ENCODE measurements around the gene ASL.
"Not testable (repeated sequence)": the region's sequence is repeated elsewhere in the genome, so short reads cannot be mapped to it uniquely, and the experiment has no call there.

The ASL gene

DNA sequence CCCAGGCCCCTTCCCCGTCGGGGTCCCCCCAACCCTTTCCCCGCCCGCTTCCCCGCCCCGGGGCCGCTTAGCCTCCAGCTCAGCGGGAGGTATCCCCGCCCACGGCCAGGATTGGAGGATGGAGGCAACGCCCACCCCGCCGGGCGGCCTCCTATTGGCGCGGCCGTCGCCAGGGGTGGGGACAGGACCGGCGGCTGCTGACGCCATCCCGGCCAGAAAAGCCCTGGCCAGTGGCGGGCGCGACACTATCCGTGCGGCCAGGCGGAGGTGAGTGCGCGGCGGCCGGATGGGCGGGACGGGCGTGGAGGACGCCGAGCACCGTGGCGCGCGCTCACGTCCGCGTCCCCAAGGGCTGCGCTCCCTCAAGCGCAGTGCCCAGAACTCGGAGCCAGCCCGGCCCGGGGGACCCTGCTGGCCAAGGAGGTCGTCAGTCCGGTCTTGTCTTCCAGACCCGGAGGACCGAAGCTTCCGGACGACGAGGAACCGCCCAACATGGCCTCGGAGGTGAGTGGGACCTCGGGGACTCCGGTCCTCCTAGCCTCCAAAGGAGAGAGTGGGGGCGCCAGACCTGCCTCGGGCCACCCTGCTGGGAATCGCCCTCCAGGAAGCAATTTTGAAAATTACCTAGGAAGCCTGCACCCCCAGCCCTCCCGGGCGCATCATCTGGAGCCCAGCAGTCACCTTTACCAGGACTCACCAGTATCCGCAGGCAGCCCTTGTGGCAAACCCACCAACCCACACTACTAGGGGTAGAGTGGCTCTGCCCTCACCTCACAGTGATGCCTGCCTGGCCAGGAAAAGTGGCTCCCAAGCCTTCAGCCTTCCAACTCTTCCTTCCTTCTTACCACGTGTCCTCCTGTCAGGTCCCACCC is at the start of gene ASL:
Gene ASL (plus strand): TSS at position 230 of the 872 bp plus-strand sequence. CDS start 263 bp downstream, at position 493.
- H3K36me3 ChIP-seq (ENCODE audit: control insufficient read depth, insufficient read depth, low read length): no peaks in the 10 kb centered on the region
- no peak within 1 kb of the TSS for H3K27ac ChIP-seq (ENCODE audit: low read depth, low read length)
- H3K27me3 ChIP-seq (ENCODE audit: control insufficient read depth, insufficient read depth, low read length): no peaks in the 10 kb centered on the region
- H3K4me1 ChIP-seq (ENCODE audit: control insufficient read depth, insufficient read depth, low read length): no peaks in the 10 kb centered on the region
- H3K9ac ChIP-seq (ENCODE audit: low read length): peak within 1 kb of the TSS; percentile 42
- H3K4me3 ChIP-seq (ENCODE audit: low read length): peak within 1 kb of the TSS; percentile 84

- H3K27ac ChIP-seq (ENCODE audit: low read depth, low read length); H3K27me3 ChIP-seq (ENCODE audit: control insufficient read depth, insufficient read depth, low read length); H3K36me3 ChIP-seq (ENCODE audit: control insufficient read depth, insufficient read depth, low read length); H3K4me3 ChIP-seq (ENCODE audit: low read length); H3K9ac ChIP-seq (ENCODE audit: low read length); H3K4me1 ChIP-seq (ENCODE audit: control insufficient read depth, insufficient read depth, low read length): not testable (repeated sequence)
Observed at GRCh38 chr7:66028342-66028741, 47.3 kb upstream of the ASL start.

DNA sequence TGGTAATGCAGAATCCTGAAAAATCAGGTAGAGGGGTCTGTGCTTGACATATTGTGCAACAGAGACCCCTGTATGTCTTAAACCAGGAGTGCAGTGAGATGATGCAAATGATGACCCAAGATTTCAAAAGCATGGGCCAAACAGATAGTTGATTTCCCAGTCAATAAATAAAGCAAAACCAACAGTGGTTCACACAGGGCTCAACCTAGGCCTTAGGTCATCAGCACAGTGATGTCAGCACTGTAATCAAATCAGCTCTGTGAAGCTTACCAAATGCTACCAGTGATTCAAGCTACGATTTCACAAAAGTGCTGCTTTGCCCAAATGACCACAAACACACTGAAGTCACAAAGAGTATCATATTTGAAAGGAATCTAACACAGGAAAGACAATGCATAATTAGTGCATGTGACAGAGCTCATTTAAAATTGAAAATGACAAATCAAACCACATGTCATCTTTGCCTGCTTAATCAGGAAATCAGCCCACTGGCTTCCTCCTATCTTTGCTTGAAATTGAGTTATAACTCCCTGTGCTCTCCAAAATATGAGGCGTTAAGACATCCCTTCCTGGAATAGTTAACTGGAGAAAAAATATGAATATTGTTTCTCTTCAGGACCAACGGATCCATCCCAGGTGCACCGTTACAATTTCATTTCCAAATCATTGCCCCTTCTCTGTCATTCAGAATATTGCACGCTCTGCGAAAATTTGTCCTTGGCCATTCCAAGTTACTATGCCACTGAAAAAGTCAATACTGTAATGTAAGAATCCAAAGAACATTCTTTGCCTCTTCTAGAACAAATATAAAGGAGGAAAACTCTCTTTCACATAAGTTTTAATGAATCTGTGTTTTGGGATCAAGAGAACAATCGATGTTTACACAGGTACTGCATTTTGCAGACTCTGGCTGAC is 41.9 kb upstream of the ASL start:
- H3K27ac ChIP-seq (ENCODE audit: low read depth, low read length): no peak overlapping the region
- H3K4me1 ChIP-seq (ENCODE audit: control insufficient read depth, insufficient read depth, low read length): no peaks in the 10 kb centered on the region
- no peak overlapping the region for H3K4me3 ChIP-seq (ENCODE audit: low read length)
- H3K27me3 ChIP-seq (ENCODE audit: control insufficient read depth, insufficient read depth, low read length): no peaks in the 10 kb centered on the region
- no peaks in the 10 kb centered on the region for H3K36me3 ChIP-seq (ENCODE audit: control insufficient read depth, insufficient read depth, low read length)
- H3K9ac ChIP-seq (ENCODE audit: low read length): no peak overlapping the region

DNA sequence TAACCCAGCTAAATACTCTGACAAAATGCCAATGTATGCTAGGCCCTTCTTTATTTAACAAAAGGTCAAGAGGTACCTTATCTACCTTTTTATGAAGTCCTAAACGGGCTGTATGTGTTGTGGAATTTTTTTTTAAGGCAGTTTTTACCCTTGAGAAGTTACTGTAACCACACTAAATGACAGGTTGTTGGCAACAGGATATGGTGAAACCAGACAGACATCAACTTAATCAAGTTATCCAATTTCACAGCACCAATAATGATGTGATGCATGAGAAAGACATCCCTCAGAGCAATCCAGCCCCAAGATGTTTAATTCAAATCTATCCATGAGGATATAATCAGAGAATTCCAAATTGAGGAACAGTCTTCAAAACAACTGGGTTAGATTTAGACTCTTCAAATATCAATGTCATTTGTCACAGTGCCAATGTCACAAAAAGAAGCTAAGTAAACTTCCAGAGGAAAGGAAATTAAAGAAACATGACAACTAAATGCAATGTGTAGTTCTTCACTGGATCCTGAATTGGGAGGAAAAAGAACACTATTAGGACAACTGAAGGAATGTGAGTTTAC is 41.1 kb upstream of the ASL start:
- H3K4me1 ChIP-seq (ENCODE audit: control insufficient read depth, insufficient read depth, low read length); H3K36me3 ChIP-seq (ENCODE audit: control insufficient read depth, insufficient read depth, low read length); H3K27me3 ChIP-seq (ENCODE audit: control insufficient read depth, insufficient read depth, low read length); H3K9ac ChIP-seq (ENCODE audit: low read length); H3K27ac ChIP-seq (ENCODE audit: low read depth, low read length); H3K4me3 ChIP-seq (ENCODE audit: low read length): not testable (repeated sequence)

- Histone ChIP-seq H3K9ac (ENCODE audit: low read length) (no peak overlapping the region), H3K36me3 (ENCODE audit: control insufficient read depth, insufficient read depth, low read length) (no peaks in the 10 kb centered on the region), H3K4me3 (ENCODE audit: low read length) (no peak overlapping the region), H3K27me3 (ENCODE audit: control insufficient read depth, insufficient read depth, low read length) (no peaks in the 10 kb centered on the region), H3K4me1 (ENCODE audit: control insufficient read depth, insufficient read depth, low read length) (no peaks in the 10 kb centered on the region), H3K27ac (ENCODE audit: low read depth, low read length) (no peak overlapping the region)
Observed at GRCh38 chr7:66036382-66036781, 39.2 kb upstream of the ASL start.

DNA sequence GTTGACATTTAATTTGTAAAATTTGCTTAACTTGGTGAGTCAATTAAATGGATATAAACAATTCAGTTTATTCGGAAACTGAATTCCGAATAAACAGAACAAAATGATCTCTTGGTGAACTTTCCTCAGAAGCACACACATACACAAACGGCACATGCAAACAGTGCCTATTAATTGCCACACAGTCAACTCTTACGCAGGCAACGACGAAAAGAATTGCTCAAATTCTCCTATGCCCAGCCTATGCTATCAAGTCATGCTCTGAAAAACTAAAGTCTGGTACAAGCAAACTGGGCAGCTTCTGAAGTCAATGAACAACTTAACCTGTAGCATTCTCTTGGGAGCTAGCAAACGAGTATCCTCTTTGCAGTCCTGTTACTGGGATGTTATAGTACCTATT is 38.8 kb upstream of the ASL start:
- Histone ChIP-seq H3K27ac (ENCODE audit: low read depth, low read length) (no peak overlapping the region), H3K9ac (ENCODE audit: low read length) (no peak overlapping the region), H3K36me3 (ENCODE audit: control insufficient read depth, insufficient read depth, low read length) (no peaks in the 10 kb centered on the region)

DNA sequence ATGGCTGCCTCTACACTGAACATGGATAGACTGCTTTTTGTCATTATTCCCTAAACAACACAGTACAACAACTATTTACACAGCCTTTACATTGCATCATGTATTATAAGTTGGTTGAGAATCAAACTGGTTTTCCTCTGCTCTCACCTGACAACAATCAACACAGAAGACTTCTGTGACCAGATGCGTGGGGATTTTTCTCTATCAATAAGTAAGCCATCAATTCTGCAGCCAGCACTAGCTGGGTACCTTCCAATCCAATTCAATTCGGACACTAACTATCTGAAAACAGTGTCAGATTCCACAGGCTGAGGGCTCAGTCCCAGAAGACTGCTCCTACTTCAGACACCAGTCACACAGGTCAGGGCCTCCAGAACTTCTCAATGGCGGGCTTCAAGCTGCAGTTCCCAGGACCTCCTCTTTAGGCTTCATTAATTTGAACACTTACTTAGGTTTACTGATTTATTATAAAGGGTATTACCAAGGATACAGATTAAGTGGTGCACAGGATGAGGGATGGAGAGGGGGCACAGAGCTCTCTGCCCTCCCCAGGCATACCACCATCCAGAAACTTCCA is 36.4 kb upstream of the ASL start:
- H3K36me3 ChIP-seq (ENCODE audit: control insufficient read depth, insufficient read depth, low read length): no peaks in the 10 kb centered on the region
- peaks cover 2% of the 10 kb centered on the region for H3K4me1 ChIP-seq (ENCODE audit: control insufficient read depth, insufficient read depth, low read length)
- H3K27me3 ChIP-seq (ENCODE audit: control insufficient read depth, insufficient read depth, low read length): no peaks in the 10 kb centered on the region
- no peak overlapping the region for H3K9ac ChIP-seq (ENCODE audit: low read length)
- no peak overlapping the region for H3K4me3 ChIP-seq (ENCODE audit: low read length)
- no peak overlapping the region for H3K27ac ChIP-seq (ENCODE audit: low read depth, low read length)

More for the DNA sequence above, 38.8 kb upstream of the ASL start:
- Histone ChIP-seq H3K27me3 (ENCODE audit: control insufficient read depth, insufficient read depth, low read length) (no peaks in the 10 kb centered on the region), H3K4me3 (ENCODE audit: low read length) (no peak overlapping the region), H3K4me1 (ENCODE audit: control insufficient read depth, insufficient read depth, low read length) (no peaks in the 10 kb centered on the region)

DNA sequence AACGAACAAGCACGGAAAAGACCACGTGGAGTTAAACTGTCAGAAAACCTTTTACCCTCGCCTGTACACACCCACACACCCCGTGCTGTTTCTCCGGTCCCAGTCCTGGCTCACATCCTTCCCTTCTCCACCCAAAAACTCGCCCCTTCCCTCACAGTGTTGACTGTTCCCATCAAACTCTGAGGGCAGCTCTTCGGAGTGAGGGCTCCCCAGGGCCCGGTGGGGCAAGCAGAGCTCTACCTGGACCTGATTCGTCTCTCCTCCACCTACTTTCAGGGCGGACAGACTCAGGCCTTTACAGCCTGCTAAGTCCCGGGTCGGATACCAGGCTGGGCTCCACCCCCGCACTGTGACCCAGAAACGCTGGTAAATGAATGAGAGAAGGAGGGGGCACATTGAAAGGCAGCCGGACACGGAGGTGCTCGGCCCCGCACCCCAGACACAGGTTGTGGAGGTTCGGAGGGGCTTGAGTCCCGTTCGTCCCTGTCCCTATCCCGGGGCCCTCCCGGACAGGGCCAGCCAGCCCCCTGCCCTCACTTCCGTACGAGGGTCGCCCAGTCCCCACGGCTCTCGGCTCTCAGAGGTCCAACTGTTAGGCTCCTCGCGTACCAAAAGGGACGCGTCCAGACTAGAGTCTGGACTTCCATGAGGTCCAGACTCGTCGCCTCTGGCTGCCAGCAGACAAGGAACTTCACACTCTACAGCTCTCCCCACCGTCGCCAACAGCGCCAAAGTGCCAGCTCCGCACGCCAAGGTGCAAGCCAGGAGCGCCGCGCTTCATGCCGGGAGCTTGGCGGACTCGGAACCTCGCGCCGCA is 31.7 kb upstream of the ASL start:
- H3K4me1 ChIP-seq (ENCODE audit: control insufficient read depth, insufficient read depth, low read length): peaks cover 2% of the 10 kb centered on the region
- no peak overlapping the region for H3K27ac ChIP-seq (ENCODE audit: low read depth, low read length)
- peak overlapping the region; percentile 78 for H3K4me3 ChIP-seq (ENCODE audit: low read length)
- peak overlapping the region; percentile 53 for H3K9ac ChIP-seq (ENCODE audit: low read length)
- H3K27me3 ChIP-seq (ENCODE audit: control insufficient read depth, insufficient read depth, low read length): no peaks in the 10 kb centered on the region
- no peaks in the 10 kb centered on the region for H3K36me3 ChIP-seq (ENCODE audit: control insufficient read depth, insufficient read depth, low read length)

GRCh38 chr7:66044498-66044854 is 31.1 kb upstream of the ASL start:
- not testable (repeated sequence) for H3K9ac ChIP-seq (ENCODE audit: low read length); H3K27me3 ChIP-seq (ENCODE audit: control insufficient read depth, insufficient read depth, low read length); H3K4me1 ChIP-seq (ENCODE audit: control insufficient read depth, insufficient read depth, low read length); H3K27ac ChIP-seq (ENCODE audit: low read depth, low read length); H3K36me3 ChIP-seq (ENCODE audit: control insufficient read depth, insufficient read depth, low read length)
- peak overlapping the region; percentile 51 for H3K4me3 ChIP-seq (ENCODE audit: low read length)

- peaks cover 2% of the 10 kb centered on the region for H3K4me1 ChIP-seq (ENCODE audit: control insufficient read depth, insufficient read depth, low read length)
- no peaks in the 10 kb centered on the region for H3K36me3 ChIP-seq (ENCODE audit: control insufficient read depth, insufficient read depth, low read length)
- no peaks in the 10 kb centered on the region for H3K27me3 ChIP-seq (ENCODE audit: control insufficient read depth, insufficient read depth, low read length)
- H3K4me3 ChIP-seq (ENCODE audit: low read length): no peak overlapping the region
- H3K9ac ChIP-seq (ENCODE audit: low read length): no peak overlapping the region
- no peak overlapping the region for H3K27ac ChIP-seq (ENCODE audit: low read depth, low read length)
Observed at GRCh38 chr7:66047426-66047825, 28.2 kb upstream of the ASL start.

DNA sequence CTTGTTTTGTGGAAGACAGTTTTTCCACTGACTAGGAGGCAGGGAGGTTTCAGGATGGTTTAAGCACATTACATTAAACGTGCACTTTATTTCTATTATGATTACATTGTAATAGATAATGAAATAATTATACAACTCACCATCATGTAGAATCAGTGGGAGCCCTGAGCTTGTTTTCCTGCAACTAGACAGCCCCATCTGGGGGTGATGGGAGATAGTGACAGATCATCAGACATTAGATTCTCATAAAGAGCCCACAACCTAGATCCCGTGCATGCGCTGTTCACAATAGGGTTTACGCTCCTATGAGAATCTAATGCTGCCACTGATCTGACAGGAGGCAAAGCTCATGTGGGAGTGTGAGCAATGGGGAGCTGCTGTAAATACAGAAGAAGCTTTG is 25.7 kb upstream of the ASL start:
- not testable (repeated sequence) for H3K4me3 ChIP-seq (ENCODE audit: low read length); H3K9ac ChIP-seq (ENCODE audit: low read length); H3K36me3 ChIP-seq (ENCODE audit: control insufficient read depth, insufficient read depth, low read length); H3K4me1 ChIP-seq (ENCODE audit: control insufficient read depth, insufficient read depth, low read length); H3K27me3 ChIP-seq (ENCODE audit: control insufficient read depth, insufficient read depth, low read length); H3K27ac ChIP-seq (ENCODE audit: low read depth, low read length)
